HG03469 (cell line): Measurements from ENCODE around the gene MLXIPL.
"Not testable (repeated sequence)": the region's sequence is repeated elsewhere in the genome, so short reads cannot be mapped to it uniquely, and the experiment has no call there.

Experiments used
- ATAC-seq: cut with Tn5 transposase; IDR thresholded peaks from one replicate; pipeline ENCODE4 v1.9.1; 2021; ENCODE audit warnings: mild to moderate bottlenecking, moderate library complexity, moderate number of reproducible peaks; ENCODE audit not compliant: unreplicated experiment

Gene MLXIPL

DNA sequence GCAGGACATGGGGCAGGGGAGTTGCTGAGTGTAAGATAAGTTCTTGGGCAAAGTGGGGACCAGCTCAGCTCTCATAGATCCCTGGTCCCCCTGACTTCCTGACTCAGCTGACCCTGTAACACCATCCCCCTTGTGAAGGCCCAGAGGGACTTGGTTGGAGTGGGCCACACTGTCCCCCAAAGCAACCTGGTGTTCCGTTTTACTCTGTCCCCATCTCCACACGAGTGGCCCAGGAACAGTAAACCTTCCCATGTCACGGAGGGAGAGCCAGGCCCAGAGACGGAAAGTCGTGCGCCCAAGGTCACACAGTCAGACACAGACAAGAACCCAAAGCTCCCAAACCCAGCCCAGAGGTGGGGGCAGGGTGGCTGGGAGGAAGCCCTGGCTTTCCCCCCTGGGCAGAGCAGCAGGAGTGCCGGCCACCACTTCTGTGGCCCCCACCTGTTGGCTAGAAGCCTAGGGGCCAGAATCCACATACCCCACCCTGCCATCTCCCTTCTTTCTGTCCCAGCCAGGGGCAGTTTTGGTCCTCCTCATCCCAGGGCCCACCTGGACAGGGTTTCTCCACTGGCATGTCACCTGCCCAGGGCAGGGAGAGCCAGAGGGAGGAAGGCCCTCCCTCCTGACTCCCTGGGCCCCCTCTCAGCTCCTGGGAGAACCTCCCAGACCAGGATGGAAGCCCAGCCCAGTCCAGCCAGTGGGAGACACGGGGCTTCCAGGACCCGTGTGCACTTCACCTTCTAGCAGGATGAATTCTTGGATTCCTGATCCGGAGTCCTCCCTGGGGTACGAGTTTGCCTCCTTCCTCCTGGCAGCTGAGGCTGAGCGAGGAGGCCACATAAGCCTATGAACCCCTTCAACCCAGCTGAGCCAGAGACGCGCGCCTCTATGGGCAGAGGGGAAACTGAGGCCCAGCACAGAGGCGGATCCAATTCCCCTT, 22.7 kb upstream of the MLXIPL start:
- no peak for ATAC-seq

DNA sequence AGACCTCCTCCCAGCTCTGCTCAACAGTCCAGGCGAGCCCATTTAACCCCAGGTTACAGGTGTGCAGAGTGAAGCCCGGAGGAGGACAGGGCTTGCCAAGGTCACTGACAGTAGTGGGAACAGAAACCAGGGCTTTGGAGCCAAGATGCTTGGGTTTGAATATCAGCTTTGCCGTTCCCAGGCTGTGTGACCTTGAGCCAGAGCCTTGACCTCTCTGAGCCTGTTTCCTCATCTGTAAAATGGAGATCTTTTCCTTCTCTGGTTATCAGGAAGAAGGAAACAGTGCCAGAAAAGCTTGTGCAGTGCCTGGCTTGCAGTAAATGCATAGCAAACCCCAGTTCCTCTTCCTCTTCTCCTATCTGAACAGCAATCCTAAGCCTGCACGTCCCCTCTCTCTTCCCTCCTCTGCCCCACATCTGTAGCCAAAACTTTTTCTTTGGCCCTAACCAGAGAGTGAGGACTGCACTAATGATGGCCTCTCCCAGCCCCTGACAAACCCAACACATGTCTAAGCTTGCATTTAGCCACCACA, 21.4 kb upstream of the MLXIPL start:
- no peak for ATAC-seq

DNA sequence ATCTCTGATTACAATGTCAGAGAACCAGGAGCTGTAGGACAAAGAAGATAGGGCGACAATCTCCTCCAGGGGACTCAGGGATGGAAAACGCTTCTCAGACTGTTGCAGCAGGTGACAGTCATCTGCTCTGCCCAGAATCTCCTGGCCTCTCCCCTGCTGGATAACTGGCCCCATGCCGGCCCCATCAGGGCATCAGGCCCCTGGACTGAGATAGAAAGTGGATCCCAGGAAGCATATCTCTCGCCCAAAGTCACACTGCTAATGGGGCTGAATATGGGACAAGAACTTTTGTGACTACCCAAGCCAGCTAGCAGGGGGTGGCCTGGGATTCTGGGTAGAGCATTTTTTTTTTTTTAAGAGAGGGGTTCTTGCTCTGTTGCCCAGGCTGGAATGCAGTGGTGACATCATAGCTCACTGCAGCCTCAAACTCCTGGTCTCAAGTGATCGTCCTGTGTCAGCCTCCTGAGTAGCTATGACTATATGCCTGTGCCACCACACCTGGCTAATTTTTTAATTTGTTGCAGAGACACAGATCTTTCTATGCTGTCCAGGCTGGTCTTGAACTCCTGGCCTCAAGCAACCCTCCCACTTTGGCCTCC, 20.5 kb upstream of the MLXIPL start:
- ATAC-seq: no peak

DNA sequence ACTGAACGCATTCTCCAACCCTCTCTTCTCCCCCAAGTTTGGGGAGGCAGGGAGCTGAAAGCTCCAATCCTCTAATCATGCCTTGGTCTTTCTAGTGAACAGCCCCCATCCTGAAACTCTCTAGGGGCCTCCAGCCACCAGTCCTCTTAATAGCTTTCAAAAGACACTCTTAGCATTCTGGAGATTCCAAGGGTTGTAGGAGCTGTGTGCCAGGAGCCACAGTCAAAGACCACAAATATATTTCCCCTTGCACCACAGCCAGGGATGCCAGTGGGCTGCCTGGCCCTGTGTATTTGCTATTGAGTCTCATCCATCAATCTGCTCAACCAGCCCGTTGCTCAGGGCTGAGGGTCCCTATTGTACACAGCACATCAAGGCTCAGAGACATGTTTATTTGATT, 18.5 kb upstream of the MLXIPL start:
- ATAC-seq: no peak

DNA sequence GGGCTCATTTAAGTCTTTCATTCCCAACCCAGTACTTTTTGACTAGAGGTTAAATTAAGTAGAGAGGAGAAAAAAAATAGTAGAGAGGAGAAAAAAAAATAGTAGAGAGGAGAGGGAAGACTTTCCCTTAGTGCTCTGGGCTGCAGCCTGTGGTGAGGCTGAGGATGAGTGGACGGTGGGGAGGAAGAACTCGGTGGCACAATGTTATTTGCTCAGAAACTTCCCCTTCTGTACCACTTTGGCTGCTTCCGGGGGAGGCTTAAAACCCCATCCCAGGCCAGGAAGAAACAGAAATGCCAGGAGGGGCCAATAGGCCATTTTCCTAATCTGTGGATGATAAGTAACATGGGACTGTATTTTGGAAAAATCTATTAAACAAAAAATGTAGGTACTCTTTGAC, 14.6 kb upstream of the MLXIPL start:
- no peak for ATAC-seq

DNA sequence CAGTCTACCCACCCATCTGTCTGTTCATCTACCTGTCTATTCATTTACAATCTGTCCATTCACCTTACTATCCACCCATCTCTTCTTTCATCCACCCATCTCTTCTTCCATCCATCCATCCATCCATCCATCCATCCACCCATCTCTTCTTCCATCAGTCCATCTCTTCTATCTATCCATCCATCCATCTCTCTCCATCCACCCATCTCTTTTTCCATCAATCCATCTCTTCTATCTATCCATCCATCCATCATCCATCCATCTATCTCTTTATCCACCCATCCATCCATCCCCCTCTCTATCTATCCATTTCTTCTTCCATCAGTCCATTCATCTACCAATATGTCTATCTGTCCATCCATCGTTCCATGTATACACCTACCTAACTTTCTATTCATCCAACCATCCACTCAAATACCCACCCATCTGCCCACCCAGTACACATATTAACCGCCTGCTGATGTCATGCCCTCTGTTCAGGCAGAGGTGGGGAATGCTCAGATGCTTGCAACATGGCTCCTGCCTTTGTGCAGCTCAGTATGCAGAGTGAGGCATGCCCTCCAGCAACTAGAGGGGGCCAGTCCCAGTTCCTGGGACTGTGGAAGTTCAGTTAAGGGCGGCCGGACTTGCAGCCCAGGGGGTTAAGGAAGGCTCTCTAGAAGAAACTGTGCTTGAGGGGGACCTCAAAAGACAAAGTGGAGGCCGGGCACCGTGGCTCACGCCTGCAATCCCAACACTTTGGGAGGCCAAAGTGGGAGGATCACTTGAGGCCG, 11.3 kb upstream of the MLXIPL start:
- ATAC-seq: no peak

DNA sequence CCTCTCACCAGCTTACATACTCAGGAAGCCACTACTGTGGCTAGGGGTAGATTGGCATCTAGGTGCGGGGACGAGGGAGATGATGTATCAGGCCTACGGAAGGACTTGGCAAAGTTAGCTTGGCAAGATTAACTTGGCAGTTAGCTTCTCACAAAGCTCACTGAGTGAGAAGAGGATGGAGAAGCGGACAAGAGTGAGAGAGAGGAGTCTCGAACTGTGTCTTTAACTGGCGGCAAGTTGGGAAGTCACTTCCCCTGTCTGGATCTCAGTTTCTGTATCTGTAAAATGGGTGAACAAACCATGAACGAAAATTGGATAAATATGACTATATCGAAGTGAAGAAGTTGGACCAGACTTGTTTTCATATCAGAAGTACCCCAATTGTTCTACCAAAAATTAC, 9.5 kb upstream of the MLXIPL start:
- ATAC-seq: no peak

DNA sequence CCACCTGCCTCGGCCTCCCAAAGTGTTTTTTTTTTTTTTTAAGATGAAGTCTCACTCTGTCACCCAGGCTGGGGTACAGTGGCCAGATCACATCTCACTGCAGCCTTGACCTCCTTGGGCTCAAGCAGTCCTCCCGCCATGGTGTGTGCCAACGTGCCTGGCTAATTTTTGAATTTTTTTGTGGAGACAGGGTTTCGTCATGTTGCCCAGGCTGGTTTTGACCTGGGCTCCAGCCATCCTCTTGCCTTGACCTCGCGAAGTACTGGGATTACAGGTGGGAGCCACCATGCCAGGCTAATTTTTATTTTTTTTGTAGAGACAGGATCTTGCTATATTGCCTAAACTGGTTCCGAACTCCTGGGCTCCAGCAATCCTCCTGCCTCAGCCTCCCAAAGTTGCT, 9.0 kb upstream of the MLXIPL start:
- ATAC-seq: no peak

DNA sequence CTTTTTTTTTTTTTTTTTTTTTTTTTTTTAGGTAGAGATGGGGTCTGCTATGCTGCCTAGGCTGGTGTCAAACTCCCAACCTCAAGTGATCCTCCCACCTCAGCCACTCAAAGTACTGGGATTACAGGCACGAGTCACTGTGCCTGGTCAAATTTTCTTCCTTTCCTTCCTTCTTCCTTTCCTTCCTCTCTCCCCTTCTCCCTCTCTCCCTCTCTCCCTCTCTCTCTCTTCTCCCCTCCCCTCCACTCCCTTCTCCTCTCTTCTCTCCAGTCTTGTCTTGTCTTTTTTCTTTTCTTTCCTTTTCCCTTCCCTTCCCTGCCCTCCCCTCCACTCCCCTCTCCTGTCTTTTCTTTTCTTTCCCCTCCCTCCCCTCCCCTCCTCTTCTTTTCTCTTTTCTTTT, 7.2 kb upstream of the MLXIPL start:
- no peak for ATAC-seq

DNA sequence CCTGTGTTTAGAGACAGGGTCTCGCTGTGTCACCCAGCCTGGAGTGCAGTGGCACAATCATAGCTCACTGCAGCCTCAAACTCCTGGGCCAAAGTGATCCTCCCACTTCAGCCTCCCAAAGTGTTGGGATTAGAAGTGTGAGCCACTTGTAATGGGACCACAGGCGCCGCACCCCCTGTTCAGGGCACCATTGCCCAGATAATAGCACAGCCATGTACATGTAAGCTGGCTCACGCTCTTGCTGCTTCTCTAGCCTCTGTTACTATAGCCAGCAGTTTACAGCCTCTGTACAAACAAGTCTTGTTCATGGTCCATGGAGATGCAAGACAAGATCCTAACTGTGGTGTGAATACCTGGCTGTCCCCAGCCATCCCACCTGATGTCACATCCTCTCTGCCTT, 4.2 kb upstream of the MLXIPL start:
- ATAC-seq: no peak

DNA sequence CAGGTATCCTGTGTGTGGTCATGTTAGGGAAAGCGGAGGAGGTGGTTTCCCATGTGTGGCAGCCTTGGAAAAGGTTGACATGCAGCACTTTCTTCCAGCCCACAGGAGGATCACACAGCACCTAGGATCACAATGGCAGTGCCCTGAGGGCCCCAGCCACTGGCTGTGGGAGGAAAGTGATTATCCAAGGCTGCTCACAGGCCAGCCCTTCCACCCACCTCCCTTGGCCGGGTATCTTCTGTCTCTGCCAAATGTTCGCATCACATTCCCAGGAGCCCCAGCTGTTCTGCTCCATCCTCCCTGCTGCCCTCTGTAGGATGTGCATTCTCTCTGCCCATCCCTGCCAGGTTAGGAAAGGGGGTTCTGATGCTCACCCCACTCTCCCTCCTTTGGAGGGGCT, 2.5 kb upstream of the MLXIPL start:
- ATAC-seq: no peak

DNA sequence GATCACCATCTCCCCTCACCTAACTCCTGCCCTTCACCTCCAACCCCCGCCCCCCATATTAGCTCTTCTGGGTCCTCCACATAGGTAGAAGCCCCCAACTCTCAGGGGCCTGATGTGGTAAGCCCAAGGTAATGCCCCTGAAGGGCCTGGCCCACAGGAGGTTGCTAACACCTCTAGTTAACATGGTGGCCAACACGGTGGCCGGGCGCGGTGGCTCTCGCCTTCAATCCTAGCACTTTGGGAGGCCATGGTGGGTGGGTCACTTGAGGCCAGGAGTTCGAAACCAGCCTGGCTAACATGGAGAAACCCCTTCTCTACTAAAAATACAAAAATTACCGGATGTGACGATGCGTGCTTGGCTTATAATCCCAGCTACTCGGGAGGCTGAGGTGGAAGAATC, 954 bp upstream of the MLXIPL start:
- no peak for ATAC-seq

DNA sequence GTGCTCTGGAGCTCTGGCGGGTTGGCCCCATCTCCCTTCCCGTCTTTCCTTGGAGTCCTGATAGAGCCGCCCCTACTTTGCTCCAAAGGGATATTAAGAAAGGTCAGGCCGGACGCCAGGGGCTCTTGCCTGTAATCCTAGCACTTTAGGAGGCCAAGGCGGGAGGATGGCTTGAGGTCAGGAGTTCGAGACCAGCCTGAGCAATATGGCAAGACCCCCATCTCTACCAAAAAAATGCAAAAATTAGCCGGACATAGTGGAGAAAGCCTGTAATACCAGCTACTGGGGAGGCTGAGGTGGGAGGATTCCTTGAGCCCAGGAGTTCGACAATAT, 313 bp upstream of the MLXIPL start:
- ATAC-seq: no peak

DNA sequence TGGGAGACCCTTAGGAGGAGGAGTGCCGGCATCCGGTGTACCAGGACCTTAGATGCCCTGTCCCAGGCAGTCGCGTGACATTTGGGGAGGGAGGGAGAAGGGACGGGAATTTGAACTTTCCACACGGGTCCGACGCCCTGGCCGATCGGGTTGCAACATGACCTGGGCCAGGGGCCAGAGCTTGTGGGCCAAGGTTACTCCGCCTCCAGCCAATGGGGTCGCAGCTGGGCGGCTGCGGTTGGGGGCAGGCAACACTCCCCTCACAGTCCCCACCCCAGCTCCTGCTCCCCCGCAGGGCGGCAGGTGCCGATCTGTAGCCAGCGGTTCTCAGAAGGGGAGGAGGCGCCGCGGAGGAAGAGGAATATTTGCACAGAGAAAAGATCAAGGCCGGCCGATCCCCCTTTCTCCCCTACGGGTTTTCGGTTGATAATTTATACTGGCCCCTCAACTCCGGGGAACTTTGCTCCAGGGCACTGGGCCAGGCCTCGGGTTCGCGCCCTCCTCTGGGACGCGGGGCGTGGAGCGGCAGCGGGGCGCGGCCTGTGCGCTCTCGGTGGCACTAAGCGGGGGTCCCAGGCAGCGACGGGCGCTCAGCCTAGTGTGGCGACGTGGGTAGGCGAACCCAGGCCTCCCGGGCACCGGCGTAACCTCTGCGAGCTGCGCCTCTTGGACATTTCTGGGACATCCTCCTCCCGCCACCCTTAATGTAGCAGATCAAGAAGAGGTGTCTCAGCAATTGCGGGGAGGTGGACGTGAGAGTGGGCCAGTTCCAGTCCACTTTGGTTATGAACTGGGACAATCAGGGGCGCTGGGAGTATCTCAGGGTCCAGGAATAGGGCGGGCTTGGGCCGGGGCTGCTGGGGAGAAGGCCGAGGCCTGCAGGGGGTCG, 1.2 kb downstream of the MLXIPL start:
- ATAC-seq: no peak

DNA sequence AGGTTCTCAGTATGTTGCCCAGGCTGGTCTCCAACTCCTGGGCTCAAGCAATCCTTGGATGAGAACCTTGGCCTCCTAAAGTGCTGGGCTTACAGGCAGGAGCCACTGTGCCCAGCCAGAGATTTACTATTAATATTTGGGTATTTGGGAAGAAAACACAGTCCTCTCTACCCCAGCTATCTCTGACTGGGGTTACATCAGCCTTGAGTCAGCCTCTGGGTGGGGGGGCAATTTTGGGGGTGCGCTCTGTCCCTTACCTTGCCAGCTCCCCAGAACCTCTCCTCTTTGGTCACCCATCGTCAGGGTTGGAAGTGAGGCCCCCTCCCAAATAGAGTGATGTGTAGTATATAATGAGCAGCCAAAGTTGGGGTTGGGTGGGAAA, 1.8 kb downstream of the MLXIPL start:
- ATAC-seq: no peak

DNA sequence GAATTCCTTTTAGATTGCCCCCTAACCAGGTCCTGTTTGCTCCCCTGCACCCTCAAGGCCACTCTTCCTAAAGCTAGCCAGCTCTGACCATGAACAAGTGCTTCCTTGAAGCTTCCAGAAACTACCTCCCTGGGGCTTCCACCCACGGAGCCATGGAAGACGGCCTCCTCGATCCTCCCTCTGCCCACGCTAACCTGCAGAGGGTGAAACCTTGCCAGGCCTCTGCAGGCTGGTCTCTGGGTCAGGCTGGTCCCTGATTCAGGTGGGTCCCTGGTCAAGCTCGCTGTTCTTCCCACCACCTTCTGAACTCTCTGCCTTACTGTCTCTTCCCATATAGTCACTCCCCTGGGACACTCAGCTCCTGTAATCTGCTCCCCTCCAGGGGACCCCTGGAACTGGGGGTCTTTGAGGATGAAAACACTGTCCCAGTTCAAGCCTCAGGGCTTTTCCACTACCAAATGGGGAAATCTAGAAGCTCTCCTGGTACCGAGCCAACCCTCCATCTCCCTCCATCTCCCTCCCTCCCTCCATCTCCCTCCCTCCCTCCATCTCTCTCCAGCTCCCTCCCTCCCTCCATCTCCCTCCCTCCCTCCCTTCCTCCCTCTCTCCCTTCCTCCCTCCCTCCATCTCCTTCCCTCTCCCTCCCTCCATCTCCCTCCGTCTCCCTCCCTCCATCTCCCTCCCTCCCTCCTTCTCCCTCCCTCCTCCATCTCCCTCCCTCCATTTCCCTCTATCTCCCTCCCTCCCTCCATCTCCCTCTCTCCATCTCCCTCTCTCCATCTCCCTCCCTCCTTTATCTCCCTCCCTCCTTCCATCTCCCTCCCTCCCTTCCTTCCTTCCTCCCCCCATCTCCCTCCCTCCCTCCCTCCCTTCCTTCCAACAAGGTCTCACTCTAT, 2.9 kb downstream of the MLXIPL start:
- ATAC-seq: no peak

DNA sequence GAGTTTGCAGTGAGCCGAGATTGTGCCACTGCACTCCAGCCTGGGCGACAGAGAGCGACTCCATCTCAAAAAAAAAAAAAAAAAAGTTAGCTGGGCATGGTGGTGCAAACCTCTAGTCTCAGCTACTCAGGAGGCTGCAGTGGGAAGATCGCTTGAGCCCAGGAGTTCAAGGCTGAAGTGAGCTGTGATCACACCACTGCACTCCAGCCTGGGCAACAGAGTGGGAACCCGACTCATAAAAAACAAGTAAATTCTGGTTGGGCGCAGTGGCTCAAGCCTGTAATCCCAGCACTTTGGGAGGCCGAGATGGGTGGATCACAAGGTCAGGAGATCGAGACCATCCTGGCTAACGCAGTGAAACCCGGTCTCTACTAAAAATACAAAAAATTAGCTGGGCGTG, 4.9 kb downstream of the MLXIPL start:
- not testable (repeated sequence) for ATAC-seq

DNA sequence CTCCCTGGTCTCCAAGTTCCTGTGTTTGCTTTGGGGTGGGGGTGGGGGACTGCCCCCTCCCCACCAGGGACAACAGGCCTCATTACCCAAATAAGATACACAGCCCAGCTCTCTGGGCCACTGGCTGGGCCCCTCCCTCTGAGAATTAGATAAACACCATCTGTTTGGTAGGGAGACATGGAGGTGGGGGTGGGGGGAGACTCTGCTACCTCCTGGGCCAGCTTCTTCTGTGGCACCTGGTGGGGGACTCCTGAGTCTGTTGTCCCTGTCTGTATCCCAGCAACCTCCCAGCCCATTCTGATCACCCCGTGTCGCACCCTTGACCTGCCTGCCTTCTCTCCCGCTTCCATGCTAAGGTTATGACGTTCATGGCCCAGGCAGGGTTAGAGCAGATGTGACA, 5.8 kb downstream of the MLXIPL start:
- no peak for ATAC-seq

DNA sequence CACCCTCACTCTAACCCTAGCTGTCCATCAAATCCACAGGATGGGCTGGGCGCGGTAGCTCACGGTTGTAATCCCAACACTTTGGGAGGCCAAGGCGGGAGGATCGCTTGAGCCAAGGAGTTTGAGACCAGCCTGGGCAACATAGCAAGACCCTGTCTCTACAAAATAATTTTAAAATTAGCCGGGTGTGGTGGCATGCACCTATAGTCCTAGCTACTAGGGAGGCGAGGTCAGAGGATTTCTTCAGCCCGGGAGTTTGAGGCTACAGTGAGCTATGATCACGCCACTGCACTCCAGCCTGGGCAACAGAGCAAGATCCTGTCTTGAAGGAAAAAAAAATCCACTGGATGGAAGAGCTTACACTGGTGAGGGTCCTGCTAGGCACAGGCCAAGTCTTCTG, 6.8 kb downstream of the MLXIPL start:
- ATAC-seq: not testable (repeated sequence)

DNA sequence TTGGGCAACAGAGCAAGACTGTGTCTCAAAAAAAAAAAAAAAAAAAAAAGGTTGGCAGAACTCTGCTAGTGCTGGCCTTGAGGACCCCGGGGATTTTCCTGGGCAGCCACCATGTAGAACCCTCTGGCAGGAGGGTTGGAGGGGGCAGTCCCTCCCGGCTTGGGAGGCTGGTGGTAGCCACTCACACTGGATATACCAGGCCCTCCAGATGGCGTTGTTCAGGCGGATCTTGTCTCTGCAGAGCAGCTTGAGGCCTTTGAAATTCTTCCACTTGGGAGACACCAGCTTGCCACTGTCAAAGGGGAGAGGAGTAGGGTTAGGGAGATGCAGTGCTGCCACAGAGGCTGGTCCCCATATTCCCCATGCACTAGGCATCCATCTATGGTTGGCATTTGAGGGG, 8.4 kb downstream of the MLXIPL start:
- no peak for ATAC-seq
